Measurements from ENCODE around the gene PATZ1. TPM values are rescaled to one million over a fixed set of nuclear protein-coding genes. Genes with fewer than 3 reads are reported as not detected.
A peak's percentile ranks its signal among the peaks of the same experiment; 100 is the strongest.

Gene PATZ1
- total and polyA plus RNA-seq, 2 of the 4 experiments (the other 2 are of a cell fraction), result 6.5 to 10.5 TPM

GRCh38 chr22:31290494-31291471 lies 55.4 kb downstream of the PATZ1 start (continued):
- TF ChIP-seq MXI1 (IDR thresholded peaks at IDR 0.05; ENCODE audit: borderline replicate concordance, low read depth, low read length) (peak; percentile 96), MAFK (IDR thresholded peaks at IDR 0.05; ENCODE audit: low read depth, low read length) (no peak), MAZ (IDR thresholded peaks at IDR 0.05; ENCODE audit: borderline replicate concordance, low read depth, low read length) (peak; percentile 48; the same call in 1 of the 2 replicates)

DNA sequence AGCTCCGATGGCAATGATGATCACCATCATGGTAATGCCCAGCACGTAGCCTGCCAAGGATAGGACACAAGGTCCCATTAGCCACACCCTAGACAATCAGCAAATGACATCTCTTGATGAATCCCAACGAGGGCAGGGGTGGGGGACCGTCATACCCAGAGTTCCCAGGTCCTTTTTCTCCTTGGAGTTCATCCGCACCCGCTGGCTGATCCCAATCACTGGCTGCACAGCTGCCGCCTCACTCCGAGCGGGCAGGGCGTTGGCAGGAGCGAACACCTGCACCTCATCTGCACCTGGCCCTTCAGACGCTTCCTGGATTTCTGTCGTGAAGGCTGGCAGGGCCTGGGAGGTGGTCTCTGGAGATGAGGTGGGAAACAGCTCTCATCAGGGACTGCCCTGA lies 56.8 kb downstream of the PATZ1 start:
- no peak overlapping the region for H3K4me3 ChIP-seq (ENCODE audit: insufficient read depth, low read depth, low read length)
- POLR2A ChIA-PET (ENCODE audit: unreplicated experiment), result no interaction called here
- H3K4me2 ChIP-seq (ENCODE audit: low read depth, low read length), result no peak overlapping the region
- peaks cover 3% of the 10 kb centered on the region; the same call in 1 of the 2 replicates for H3K4me1 ChIP-seq (ENCODE audit: control insufficient read depth, insufficient read depth, low read length)
- no peak overlapping the region for H2BK5ac ChIP-seq (ENCODE audit: low read depth, low read length, poor library complexity, severe bottlenecking)
- H3K14ac ChIP-seq (replicated peaks; ENCODE audit: low read depth, low read length), result no peak overlapping the region
- no peak overlapping the region for H3K9ac ChIP-seq (ENCODE audit: low read depth, low read length)
- H3K9me1 ChIP-seq (ENCODE audit: insufficient read depth, low read length), result 0 out of 2 replicates have a peak, but pooled peaks cover 7% of the 10 kb centered on the region
- H4K20me1 ChIP-seq (ENCODE audit: insufficient read depth, low read length), result no peaks in the 10 kb centered on the region
- CTCF ChIA-PET, result interaction anchor here (1.0 to 1.5 kb wide), 2 partner anchors 17 to 71 kb away, joined by 3 to 4 read pairs; no protein-coding TSS in a partner anchor
- H4K91ac ChIP-seq (ENCODE audit: insufficient read depth, low read depth, low read length), result no peak overlapping the region
- H3K9me3 ChIP-seq (ENCODE audit: control insufficient read depth, insufficient read depth, low read length), result no peaks in the 10 kb centered on the region
- peak overlapping the region; percentile 89 for H2AK9ac ChIP-seq (replicated peaks; ENCODE audit: low read depth, low read length, poor library complexity)
- H4K5ac ChIP-seq (ENCODE audit: low read depth, low read length), result 0 out of 2 replicates have a peak overlapping the region, but pooled peaks have one; percentile 37
- peaks cover 27% of the 10 kb centered on the region for H3K36me3 ChIP-seq (ENCODE audit: control insufficient read depth, insufficient read depth, low read length)
- H2AK5ac ChIP-seq (ENCODE audit: low read depth, low read length), result peak overlapping the region; percentile 83; the same call in 1 of the 2 replicates
- peaks cover 16 to 33% of the 10 kb centered on the region in 2 experiments for H3K79me1 ChIP-seq (ENCODE audit: low read depth in 1 of 2, low read length in 2 of 2)
- H2BK120ac ChIP-seq (ENCODE audit: low read depth, low read length), result no peak overlapping the region
- no peaks in the 10 kb centered on the region for H3K27me3 ChIP-seq (ENCODE audit: control insufficient read depth, insufficient read depth, low read length)
- no peak overlapping the region for H4K8ac ChIP-seq (ENCODE audit: low read depth in 2 of 2, low read length in 2 of 2)
- no peak overlapping the region; the same call in 1 of the 2 replicates for H3K4ac ChIP-seq (ENCODE audit: low read depth, low read length)
- no peak overlapping the region for H2BK20ac ChIP-seq (ENCODE audit: low read depth, low read length)
- BruUV-seq (replicated peaks), result no TSS peak
- no peak for ATAC-seq (ENCODE audit: low read depth)
- H2AFZ ChIP-seq (replicated peaks; ENCODE audit: low read length, poor library complexity), result no peak overlapping the region
- DNase-seq, result no peak
- TF ChIP-seq, protein P1, sequence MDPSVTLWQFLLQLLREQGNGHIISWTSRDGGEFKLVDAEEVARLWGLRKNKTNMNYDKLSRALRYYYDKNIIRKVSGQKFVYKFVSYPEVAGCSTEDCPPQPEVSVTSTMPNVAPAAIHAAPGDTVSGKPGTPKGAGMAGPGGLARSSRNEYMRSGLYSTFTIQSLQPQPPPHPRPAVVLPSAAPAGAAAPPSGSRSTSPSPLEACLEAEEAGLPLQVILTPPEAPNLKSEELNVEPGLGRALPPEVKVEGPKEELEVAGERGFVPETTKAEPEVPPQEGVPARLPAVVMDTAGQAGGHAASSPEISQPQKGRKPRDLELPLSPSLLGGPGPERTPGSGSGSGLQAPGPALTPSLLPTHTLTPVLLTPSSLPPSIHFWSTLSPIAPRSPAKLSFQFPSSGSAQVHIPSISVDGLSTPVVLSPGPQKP (IDR thresholded peaks at IDR 0.05; ENCODE audit: borderline replicate concordance, low read depth, low read length), result no peak
- no peak for TF ChIP-seq CEBPB (IDR thresholded peaks at IDR 0.05; ENCODE audit: low read depth, low read length)
- TF ChIP-seq MXI1 (IDR thresholded peaks at IDR 0.05; ENCODE audit: borderline replicate concordance, low read depth, low read length), result no peak
- TF ChIP-seq RCOR1 (IDR thresholded peaks at IDR 0.05; ENCODE audit: insufficient replicate concordance, low read length), result no peak
- no peak for TF ChIP-seq SMC3 (IDR thresholded peaks at IDR 0.05; ENCODE audit: low read depth, low read length)
- TF ChIP-seq MAFK (IDR thresholded peaks at IDR 0.05; ENCODE audit: low read depth, low read length), result no peak
- no peak for TF ChIP-seq POLR2A (IDR thresholded peaks at IDR 0.05; ENCODE audit: low read depth, low read length)
- TF ChIP-seq, protein P2, sequence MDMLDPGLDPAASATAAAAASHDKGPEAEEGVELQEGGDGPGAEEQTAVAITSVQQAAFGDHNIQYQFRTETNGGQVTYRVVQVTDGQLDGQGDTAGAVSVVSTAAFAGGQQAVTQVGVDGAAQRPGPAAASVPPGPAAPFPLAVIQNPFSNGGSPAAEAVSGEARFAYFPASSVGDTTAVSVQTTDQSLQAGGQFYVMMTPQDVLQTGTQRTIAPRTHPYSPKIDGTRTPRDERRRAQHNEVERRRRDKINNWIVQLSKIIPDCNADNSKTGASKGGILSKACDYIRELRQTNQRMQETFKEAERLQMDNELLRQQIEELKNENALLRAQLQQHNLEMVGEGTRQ (IDR thresholded peaks at IDR 0.05; ENCODE audit: low read depth, low read length), result no peak
- TF ChIP-seq CHD1 (IDR thresholded peaks at IDR 0.05; ENCODE audit: low read depth, low read length), result no peak
- no peak for TF ChIP-seq MAZ (IDR thresholded peaks at IDR 0.05; ENCODE audit: borderline replicate concordance, low read depth, low read length)
- TF ChIP-seq FOS (IDR thresholded peaks at IDR 0.05; ENCODE audit: low read depth, low read length), result no peak
- no peak for TF ChIP-seq RFX5 (IDR thresholded peaks at IDR 0.05; ENCODE audit: low read depth, low read length)
- in situ Hi-C loops (cut with MboI; ENCODE audit: low sequenced_read_pairs) (loop anchor here (10.0 kb wide), 1 partner anchor 55 kb away; the partner anchor contains the start of gene PATZ1), intact Hi-C loops (cut with micrococcal nuclease) (no loop called here), dilution Hi-C loops (cut with HindIII; ENCODE audit: low sequenced_read_pairs, unreplicated experiment) (no loop called here)
- H3K18ac ChIP-seq (ENCODE audit: low read depth, low read length), result no peak overlapping the region
- no peak overlapping the region for H2BK15ac ChIP-seq (ENCODE audit: low read depth, low read length)
- H3K27ac ChIP-seq (ENCODE audit: insufficient read depth, low read length), result no peak overlapping the region
- H3K56ac ChIP-seq (ENCODE audit: extremely low read depth, insufficient read depth, low read length), result no peak overlapping the region
- 100% methylated on average over 3 of the region's 13 CpGs; no CpG with 5 or more reads in 1 of the 2 experiments for WGBS, 2 experiments (ENCODE audit: extremely low coverage in 2 of 2, insufficient read length in 1 of 2)
- no peak overlapping the region for H3K23ac ChIP-seq (ENCODE audit: low read depth, low read length)

Measured in IMR-90 (cell line).